Fibroblast of skin of left biceps (primary cell): Measurements from ENCODE around the gene CPED1.
"Not testable (repeated sequence)": the region's sequence is repeated elsewhere in the genome, so short reads cannot be mapped to it uniquely, and the experiment has no call there.

ENCODE experiments used
- DNase-seq, 2 experiments: peaks; one replicate each; pipeline ENCODE4 v3.0.0-alpha.2; 2013; ENCODE audit warnings: low read depth in 2 of 2

Gene CPED1

DNA sequence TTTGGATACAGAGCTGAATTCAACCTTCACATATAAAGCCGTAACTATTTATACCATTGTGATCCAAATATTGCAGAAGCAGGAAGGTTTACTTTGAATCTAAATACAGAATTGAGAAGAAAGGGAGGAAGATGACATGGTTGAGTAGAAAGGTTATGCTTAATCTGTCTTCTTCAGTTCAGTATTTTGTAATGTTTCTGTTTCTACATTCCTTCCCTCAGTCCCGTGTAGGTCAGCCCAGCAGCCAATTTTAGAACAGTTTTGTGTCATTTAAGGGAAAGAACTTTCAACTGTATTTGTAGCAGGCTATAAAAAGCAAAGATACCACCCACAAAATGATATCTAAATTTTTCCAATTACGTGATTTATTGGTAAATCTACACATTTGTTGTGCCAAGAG is 97.4 kb downstream of the CPED1 start:
- no peak for DNase-seq

DNA sequence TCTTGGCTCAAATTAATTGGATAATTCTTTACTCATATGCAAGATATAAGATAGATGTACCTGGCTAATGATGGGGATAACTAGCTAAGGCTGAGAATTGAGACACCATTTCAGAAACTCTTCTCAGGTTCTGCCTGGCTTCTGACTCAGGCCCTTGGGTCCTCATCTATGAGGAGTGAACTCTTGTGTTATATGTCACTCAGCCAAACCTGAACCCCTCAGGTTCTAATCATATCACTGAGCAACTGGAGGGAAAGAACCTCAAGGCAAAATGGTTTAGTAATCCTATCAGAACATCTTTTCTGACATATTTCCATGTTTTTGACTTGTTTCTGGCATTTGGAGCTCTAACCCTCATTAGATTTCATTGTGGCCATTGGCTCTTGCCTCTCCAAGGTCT is 100.4 kb downstream of the CPED1 start:
- DNase-seq = no peak

DNA sequence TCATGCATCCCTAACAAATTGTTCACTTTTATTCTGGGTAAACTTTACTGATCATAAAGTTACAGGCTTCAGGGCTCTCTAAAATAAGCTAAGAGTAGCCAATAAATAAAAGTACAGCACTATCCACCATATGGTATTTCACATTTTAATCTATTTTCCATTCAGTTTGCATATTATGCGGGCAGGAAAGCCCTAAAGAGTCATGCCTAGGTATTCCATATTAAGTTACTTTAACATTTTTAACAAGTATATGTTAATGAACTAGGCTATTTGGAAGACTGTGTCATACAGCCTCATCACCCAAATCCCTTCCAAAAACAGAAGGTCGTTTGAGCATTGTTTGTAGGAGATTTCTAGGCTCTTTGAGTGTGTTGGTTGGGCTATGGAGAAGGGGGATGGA is 106.3 kb downstream of the CPED1 start:
- no peak for DNase-seq

- no peak for DNase-seq
Observed at GRCh38 chr7:121097577-121097976, 109.1 kb downstream of the CPED1 start.

DNA sequence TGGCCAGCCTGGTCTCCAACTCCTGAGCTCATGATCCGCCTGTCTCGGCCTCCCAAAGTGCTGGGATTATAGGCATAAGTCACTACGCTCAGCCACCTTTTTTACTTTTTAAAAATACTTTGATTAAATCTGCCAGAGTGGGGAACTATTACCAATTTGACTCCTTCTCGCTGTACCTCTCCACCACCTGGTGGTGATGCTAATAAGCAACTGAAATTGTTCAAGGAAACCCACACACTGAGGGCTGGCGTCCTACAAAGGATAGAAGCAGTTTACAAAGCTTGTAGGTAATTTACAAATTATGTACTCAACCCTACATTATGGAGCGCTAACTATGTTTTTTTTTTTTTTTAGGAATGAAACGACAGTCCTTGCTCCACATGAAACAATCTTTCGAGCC is 111.1 kb downstream of the CPED1 start:
- DNase-seq = no peak

- DNase-seq = no peak
Observed at GRCh38 chr7:121101083-121101482, 112.6 kb downstream of the CPED1 start.

DNA sequence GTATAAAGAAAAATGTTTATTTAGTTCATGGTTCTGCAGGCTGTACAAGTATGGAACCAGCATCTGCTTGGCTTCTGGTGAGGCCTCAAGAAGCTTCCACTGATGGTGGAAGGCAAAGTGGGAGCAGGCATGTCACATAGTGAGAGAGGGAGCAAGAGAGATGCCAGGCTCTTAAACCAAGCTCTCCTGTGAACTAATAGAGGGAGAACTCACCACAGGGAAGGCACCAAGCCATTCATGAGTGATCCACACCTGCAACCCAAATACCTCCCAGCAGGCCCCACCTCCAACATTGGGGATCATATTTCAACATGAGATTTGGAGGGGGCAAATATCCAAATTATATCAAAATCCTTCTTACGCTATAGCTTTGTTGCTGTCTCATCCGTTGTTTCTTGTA is 113.1 kb downstream of the CPED1 start:
- no peak for DNase-seq

GRCh38 chr7:121102619-121103018 is 114.1 kb downstream of the CPED1 start:
- no peak for DNase-seq

DNA sequence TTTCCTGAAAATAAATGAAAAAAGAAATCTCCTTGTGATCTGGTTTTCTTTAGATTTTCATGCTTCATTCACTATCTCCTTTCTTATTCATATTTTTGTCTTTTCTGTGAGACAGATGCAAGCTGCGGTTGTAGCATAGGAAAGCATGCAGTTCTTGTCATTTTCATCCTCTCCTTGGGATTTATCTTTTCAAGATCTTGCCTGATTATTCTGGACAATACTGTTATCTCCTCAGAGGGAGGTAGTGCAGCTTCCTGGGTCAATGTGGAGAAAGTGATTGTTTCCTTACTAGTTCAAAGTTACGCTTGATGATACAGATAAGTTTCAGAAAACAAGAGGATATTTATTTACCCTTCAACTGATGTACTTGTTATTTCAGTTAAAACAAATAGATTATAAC is 114.6 kb downstream of the CPED1 start:
- no peak for DNase-seq

GRCh38 chr7:121103579-121103978 is 115.1 kb downstream of the CPED1 start:
- DNase-seq = no peak

DNA sequence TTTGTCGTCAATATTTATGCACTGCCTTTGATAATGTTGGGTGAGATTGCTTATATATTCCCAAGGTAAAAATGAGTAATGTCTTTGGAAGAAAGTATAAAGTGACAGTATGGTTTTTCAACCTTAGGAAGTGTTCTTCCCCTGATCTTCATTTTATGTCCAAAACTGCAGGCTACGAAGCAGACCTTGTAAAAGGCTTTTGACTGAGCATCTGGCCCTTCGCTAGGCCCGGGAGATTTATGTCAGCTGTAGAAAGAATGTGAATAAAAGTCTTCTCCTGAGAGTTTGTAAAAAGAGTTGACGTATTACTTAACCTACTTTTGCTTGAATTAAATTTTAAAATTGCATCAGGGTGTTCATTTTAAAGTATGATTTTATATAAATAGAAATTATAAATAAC is 116.8 kb downstream of the CPED1 start:
- no peak for DNase-seq

DNA sequence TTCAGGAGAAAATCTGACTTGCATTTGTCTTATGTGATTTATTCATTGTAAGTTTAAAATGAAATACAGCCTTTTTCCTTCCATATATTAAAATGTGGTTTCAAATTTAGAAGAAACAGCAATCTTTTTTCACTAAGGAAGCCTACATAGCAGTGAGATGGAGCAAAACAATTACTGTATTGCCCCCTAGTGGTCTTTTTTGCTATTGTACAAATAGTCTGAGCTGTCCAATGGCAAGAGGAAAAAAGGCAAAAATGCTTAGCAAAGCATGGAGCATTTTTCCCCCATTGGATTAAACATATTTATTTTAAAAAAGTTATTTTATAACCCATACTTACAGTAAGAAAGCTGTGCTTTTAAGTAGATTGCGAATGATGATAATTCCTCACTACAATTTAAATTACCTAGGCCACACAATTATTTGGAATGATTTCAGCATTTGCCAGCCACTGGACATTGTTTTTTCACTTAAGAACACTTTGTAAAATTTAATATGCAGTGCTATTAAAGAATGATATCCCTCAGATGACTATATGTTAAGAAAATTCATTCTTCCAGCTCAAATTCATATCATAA is 119.5 kb downstream of the CPED1 start:
- peak in 1 of 2 experiments; percentile 44 for DNase-seq

GRCh38 chr7:121109145-121109544 is 120.6 kb downstream of the CPED1 start:
- DNase-seq = no peak

DNA sequence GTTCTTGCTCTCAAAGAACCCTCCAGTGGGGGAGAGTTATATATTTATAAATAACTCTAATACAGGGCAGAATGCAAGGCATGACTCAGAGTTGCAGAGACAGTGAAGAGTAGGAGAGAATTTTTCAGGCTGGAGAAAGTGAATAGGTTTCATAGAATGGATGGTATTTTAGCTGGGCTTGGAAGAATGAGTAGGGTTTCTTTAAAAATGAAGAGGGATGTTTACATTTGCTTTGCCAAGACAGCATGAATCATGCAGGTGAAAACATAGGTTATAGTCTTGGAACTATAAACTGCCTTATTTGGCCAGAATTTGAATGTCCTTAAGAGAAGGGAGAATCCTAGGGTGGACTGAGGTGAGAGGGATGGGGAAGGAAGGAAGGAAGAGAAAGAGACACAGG is 124.8 kb downstream of the CPED1 start:
- DNase-seq = no peak

GRCh38 chr7:121116396-121116795 is 127.9 kb downstream of the CPED1 start:
- DNase-seq = peak; percentile 32 to 36

- no peak for DNase-seq
Observed at GRCh38 chr7:121119047-121119446, 130.5 kb downstream of the CPED1 start.

GRCh38 chr7:121123032-121123431 is 134.5 kb downstream of the CPED1 start:
- no peak for DNase-seq

- not testable (repeated sequence) for DNase-seq
Observed at GRCh38 chr7:121125454-121125853, 136.9 kb downstream of the CPED1 start.

DNA sequence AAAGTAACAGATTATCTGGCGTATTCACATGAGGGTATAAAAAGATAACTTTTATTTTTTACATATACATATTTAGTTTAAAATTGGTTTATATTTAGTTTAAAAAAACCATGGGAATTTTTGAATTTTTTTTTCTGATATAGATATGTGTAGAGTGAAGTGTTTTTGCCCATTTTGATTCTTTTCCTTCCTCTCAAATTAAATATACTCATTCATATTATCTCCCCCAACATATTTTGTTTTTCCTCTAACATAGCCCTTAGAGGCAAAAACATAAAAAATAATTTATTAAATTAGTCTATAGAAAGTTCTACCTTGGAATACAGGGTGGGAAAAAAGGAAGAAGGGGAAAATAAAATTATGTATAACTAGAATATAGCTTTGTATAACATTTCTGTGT is 137.7 kb downstream of the CPED1 start:
- DNase-seq = no peak

- no peak for DNase-seq
Observed at GRCh38 chr7:121126801-121127534, 138.5 kb downstream of the CPED1 start.

- DNase-seq = no peak
Observed at GRCh38 chr7:121132940-121133339, 144.4 kb downstream of the CPED1 start.

DNA sequence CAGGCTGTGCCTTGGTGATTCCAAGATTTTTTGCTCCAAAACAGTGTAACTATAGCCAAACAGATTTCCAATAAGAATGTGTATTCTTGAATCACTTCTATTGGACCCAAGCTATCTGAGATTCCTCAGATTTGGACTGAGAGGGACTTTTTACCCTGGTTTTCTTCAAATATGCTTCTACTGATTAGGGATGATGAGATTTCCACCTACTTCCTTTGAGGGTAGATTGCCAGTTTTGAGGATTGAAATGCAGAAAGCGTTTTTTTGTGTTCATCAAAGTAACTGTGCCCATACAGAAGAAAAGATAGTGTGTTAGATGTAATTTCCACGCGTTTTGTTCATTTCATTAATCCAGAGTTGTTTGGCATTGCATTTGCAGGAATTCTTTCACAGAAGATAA is 144.9 kb downstream of the CPED1 start:
- no peak for DNase-seq

GRCh38 chr7:121137580-121137979 is 149.1 kb downstream of the CPED1 start:
- DNase-seq = no peak
